HepG2 (cell line): ENCODE results near the gene CAMSAP2. TPM values are rescaled to one million over a fixed set of nuclear protein-coding genes. Genes with fewer than 3 reads are reported as not detected.

ENCODE experiments used
- ATAC-seq: fragments of 200-7000 bp; cut with Tn5 transposase; 3 replicates; pipeline ENCODE4 v1.9.1; 2020; ENCODE audit warnings: mild to moderate bottlenecking, moderate library complexity
- BruUV-seq: library from RNA; stranded (reverse); fragments of 400-500 nt; replicated peaks from 2 replicates; lab custom pipeline; 2021; lab: Mats Ljungman, UMichigan
- CTCF ChIA-PET: fragments of 300-600 bp; formaldehyde crosslinking; extraction: SDS; loops from one replicate; lab custom pipeline; 2021; ENCODE audit warnings: low total read pairs, inconsistent platforms, low intra/inter-chr PET ratio; lab: Yijun Ruan, JAX
- POLR2A ChIA-PET: fragments of 350-600 bp; sonication (Branson Sonifier 250); formaldehyde crosslinking; loops from one replicate; lab custom pipeline; 2020; ENCODE audit warnings: antibody characterized with exemption, inconsistent platforms; lab: Yijun Ruan, JAX
- DNase-seq: peaks from one replicate; pipeline ENCODE4 v3.0.0-alpha.2; 2015; ENCODE audit warnings: low spot score
- FAIRE-seq: peaks from 3 replicates; lab custom pipeline; 2011; peaks lifted over from hg19 to GRCh38; lab: Jason Lieb, UNC
- H2AFZ ChIP-seq: one replicate; pipeline ENCODE4 v1.6.1; 2011; ENCODE audit warnings: low read length, inconsistent platforms
- H3K27ac ChIP-seq: fragments of 300-600 bp; 3 replicates; pipeline ENCODE4 v1.8.0; 2011; ENCODE audit warnings: mixed run types, mild to moderate bottlenecking, mixed read lengths, low read length, inconsistent platforms; ENCODE audit not compliant: insufficient read depth; ENCODE audit errors: extremely low read length
- H3K27me3 ChIP-seq, 2 experiments: fragments of 200-600 bp in 1 of 2; 2 replicates in 1 of 2; 3 replicates in 1 of 2; pipeline versions ENCODE4 v1.6.0 to v1.8.0; 2011; ENCODE audit warnings: low read length in 2 of 2, mild to moderate bottlenecking in 2 of 2, moderate library complexity in 2 of 2, inconsistent platforms in 1 of 2; ENCODE audit not compliant: insufficient read depth in 2 of 2, control insufficient read depth in 1 of 2
- H3K36me3 ChIP-seq, 2 experiments: fragments of 200-600 bp in 1 of 2; replicated peaks in 1 of 2; 2 replicates in 1 of 2; 3 replicates in 1 of 2; pipeline versions ENCODE4 v1.5.1 to v1.8.0; 2011; ENCODE audit warnings: low read length in 2 of 2, inconsistent platforms in 1 of 2; ENCODE audit not compliant: insufficient read depth in 2 of 2, control insufficient read depth in 1 of 2
- H3K4me1 ChIP-seq: 2 replicates; pipeline ENCODE4 v1.5.1; 2012; ENCODE audit warnings: low read length, inconsistent platforms; ENCODE audit not compliant: insufficient read depth
- H3K4me2 ChIP-seq: 2 replicates; pipeline ENCODE4 v1.6.0; 2011; ENCODE audit warnings: low read depth, low read length, inconsistent platforms
- H3K4me3 ChIP-seq, 3 experiments: fragments of 200-600 bp in 1 of 3; sonication (generic), shearing (Covaris generic) in 1 of 3; replicated peaks in 1 of 3; 2 replicates each; pipeline ENCODE4 v1.5.1; 2011 to 2016; ENCODE audit warnings: low read length in 3 of 3, inconsistent platforms in 2 of 3, low read depth in 2 of 3, mild to moderate bottlenecking in 2 of 3, control low read depth in 1 of 3, mixed read lengths in 1 of 3; ENCODE audit not compliant: insufficient read depth in 1 of 3
- H3K79me2 ChIP-seq: one replicate; pipeline ENCODE4 v1.6.1; 2011; ENCODE audit warnings: low read length, inconsistent platforms; ENCODE audit not compliant: insufficient read depth
- H3K9ac ChIP-seq: 2 replicates; pipeline ENCODE4 v1.6.0; 2011; ENCODE audit warnings: mild to moderate bottlenecking, low read depth, low read length, inconsistent platforms; ENCODE audit not compliant: insufficient read depth
- H3K9me3 ChIP-seq: 2 replicates; pipeline ENCODE4 v1.5.1; 2012; ENCODE audit warnings: mild to moderate bottlenecking, low read length
- H4K20me1 ChIP-seq: 2 replicates; pipeline ENCODE4 v1.6.0; 2011; ENCODE audit warnings: inconsistent platforms, mild to moderate bottlenecking, low read length, moderate library complexity; ENCODE audit not compliant: insufficient read depth
- CERS6 ChIP-seq: sonication (generic); formaldehyde crosslinking; IDR thresholded peaks from 2 replicates; pipeline ENCODE4 v1.5.0; 2020; ENCODE audit warnings: missing genetic modification reagents
- DNMT3B ChIP-seq: conservative IDR thresholded peaks from 2 replicates; pipeline ENCODE4 v1.6.1; 2016; ENCODE audit warnings: missing biosample characterization, control low read depth
- E2F5 ChIP-seq: sonication (generic); formaldehyde crosslinking; conservative IDR thresholded peaks from 2 replicates; pipeline ENCODE4 v1.4.0; 2020; ENCODE audit warnings: missing genetic modification reagents
- FOXK1 ChIP-seq: sonication (generic); formaldehyde crosslinking; IDR thresholded peaks from 2 replicates; pipeline ENCODE4 v1.4.0; 2020; ENCODE audit warnings: low read depth, missing genetic modification reagents, borderline replicate concordance
- KDM4B ChIP-seq: sonication (generic); formaldehyde crosslinking; IDR thresholded peaks from 2 replicates; pipeline ENCODE4 v1.4.0; 2020; ENCODE audit warnings: missing genetic modification reagents
- MEIS1 ChIP-seq: sonication (generic); formaldehyde crosslinking; IDR thresholded peaks from 2 replicates; pipeline ENCODE4 v1.9.0; 2021; ENCODE audit warnings: mild to moderate bottlenecking, missing genetic modification reagents, moderate library complexity, borderline replicate concordance
- NAIF1 ChIP-seq: sonication (generic); formaldehyde crosslinking; IDR thresholded peaks from 2 replicates; pipeline ENCODE4 v1.5.0; 2020; ENCODE audit warnings: mild to moderate bottlenecking, missing genetic modification reagents, borderline replicate concordance
- NFE2L1 ChIP-seq: sonication (generic); formaldehyde crosslinking; IDR thresholded peaks from 2 replicates; pipeline ENCODE4 v1.4.0; 2020; ENCODE audit warnings: missing genetic modification reagents, mild to moderate bottlenecking, borderline replicate concordance
- NR2F2 ChIP-seq: IDR thresholded peaks from 2 replicates; pipeline ENCODE4 v1.6.1; 2012; ENCODE audit warnings: low read depth, inconsistent platforms, borderline replicate concordance
- RAD21 ChIP-seq: fragments of 450-650 bp; formaldehyde crosslinking; IDR thresholded peaks from 2 replicates; pipeline ENCODE4 v1.5.0; 2020; ENCODE audit warnings: mild to moderate bottlenecking
- SNAPC5 ChIP-seq: sonication (generic); formaldehyde crosslinking; IDR thresholded peaks from 2 replicates; pipeline ENCODE4 v1.8.1; 2023; ENCODE audit warnings: mild to moderate bottlenecking, missing genetic modification reagents, borderline replicate concordance
- ZBTB21 ChIP-seq: sonication (generic); formaldehyde crosslinking; IDR thresholded peaks from 2 replicates; pipeline ENCODE4 v1.4.0; 2020; ENCODE audit warnings: missing genetic modification reagents
- ZNF335 ChIP-seq: sonication (generic); formaldehyde crosslinking; IDR thresholded peaks from 2 replicates; pipeline ENCODE4 v1.4.0; 2020; ENCODE audit warnings: missing genetic modification reagents
- ZNF543 ChIP-seq: sonication (generic); formaldehyde crosslinking; IDR thresholded peaks from 2 replicates; pipeline ENCODE4 v1.4.0; 2020; ENCODE audit warnings: mild to moderate bottlenecking, missing genetic modification reagents
- ZZZ3 ChIP-seq: sonication (generic); formaldehyde crosslinking; IDR thresholded peaks from 2 replicates; pipeline ENCODE4 v1.4.0; 2020; ENCODE audit warnings: missing genetic modification reagents, mild to moderate bottlenecking, borderline replicate concordance
- WGBS: methylation state at CpG from one replicate; pipeline ENCODE4 v1.1.6; 2017; ENCODE audit warnings: low lambda C conversion rate; 5-methylcytosine and 5-hydroxymethylcytosine counted together
- in situ Hi-C: cut with HindIII; loops from 2 replicates; pipeline ENCODE4 v1.10.0; 2017; ENCODE audit warnings: low pct_unique_long_range_greater_than_20kb; ENCODE audit not compliant: extremely low pct_ligation_motif_present
- intact Hi-C: fragments of 100-400 bp; cut with micrococcal nuclease; formaldehyde crosslinking; loops from one replicate; pipeline ENCODE4 v1.10.0; 2022; ENCODE audit not compliant: unreplicated experiment
- polyA plus RNA-seq, 8 experiments: library from polyadenylated mRNA; depleted of rRNA in 3 of 8; stranded (reverse) in 7 of 8; unstranded in 1 of 8; fragments of >200 nt; fragmentation: Illumina TruSeq in 4 of 8; extraction: Trizol in 4 of 8; gene quantifications; 2 replicates each; pipeline versions ENCODE4 v1.2.1 to v1.2.3, GENCODE V29; 2011 to 2016; ENCODE audit warnings: low read depth in 4 of 8, missing spikeins in 1 of 8, mixed read lengths in 1 of 8; ENCODE audit not compliant: insufficient read depth in 1 of 8
- total RNA-seq, 5 experiments: library from RNA; depleted of rRNA; stranded (reverse); fragments of >200 nt; fragmentation: Illumina TruSeq; extraction: Trizol; gene quantifications; 2 replicates each; pipeline ENCODE4 v1.2.3, GENCODE V29; 2016; ENCODE audit warnings: low read depth in 1 of 5
- TF ChIP-seq, protein P1 (sequence below): sonication (generic); formaldehyde crosslinking; IDR thresholded peaks from 2 replicates; pipeline ENCODE4 v1.5.1; 2020; ENCODE audit warnings: mild to moderate bottlenecking, missing genetic modification reagents, moderate library complexity

CAMSAP2 gene
- total and polyA plus RNA-seq, 2 of the 13 experiments (the other 11 are each of a cell fraction or from before 2014, with no cell fraction given), result 3.4 to 8.2 TPM

DNA sequence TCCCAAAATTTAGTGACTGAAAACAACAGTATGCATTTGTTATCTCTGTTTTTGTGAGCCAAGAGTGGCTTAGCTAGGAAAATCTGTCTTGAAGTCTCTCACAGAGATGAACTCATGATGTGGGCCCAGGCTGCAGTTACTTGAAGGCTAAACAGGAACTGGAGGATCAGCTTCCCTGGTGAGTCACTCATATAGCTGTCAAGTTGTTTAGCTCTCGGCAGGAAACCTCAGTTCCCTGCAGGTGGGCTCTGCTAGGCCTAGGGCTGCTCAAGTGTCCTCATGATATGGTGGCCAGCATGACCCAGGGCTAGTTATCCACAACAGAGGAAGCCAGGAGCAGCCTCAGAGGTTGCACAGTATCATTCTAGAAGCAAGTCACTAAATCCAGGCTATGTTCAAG lies 38.8 kb upstream of the CAMSAP2 start (continued):
- TF ChIP-seq, protein P1, sequence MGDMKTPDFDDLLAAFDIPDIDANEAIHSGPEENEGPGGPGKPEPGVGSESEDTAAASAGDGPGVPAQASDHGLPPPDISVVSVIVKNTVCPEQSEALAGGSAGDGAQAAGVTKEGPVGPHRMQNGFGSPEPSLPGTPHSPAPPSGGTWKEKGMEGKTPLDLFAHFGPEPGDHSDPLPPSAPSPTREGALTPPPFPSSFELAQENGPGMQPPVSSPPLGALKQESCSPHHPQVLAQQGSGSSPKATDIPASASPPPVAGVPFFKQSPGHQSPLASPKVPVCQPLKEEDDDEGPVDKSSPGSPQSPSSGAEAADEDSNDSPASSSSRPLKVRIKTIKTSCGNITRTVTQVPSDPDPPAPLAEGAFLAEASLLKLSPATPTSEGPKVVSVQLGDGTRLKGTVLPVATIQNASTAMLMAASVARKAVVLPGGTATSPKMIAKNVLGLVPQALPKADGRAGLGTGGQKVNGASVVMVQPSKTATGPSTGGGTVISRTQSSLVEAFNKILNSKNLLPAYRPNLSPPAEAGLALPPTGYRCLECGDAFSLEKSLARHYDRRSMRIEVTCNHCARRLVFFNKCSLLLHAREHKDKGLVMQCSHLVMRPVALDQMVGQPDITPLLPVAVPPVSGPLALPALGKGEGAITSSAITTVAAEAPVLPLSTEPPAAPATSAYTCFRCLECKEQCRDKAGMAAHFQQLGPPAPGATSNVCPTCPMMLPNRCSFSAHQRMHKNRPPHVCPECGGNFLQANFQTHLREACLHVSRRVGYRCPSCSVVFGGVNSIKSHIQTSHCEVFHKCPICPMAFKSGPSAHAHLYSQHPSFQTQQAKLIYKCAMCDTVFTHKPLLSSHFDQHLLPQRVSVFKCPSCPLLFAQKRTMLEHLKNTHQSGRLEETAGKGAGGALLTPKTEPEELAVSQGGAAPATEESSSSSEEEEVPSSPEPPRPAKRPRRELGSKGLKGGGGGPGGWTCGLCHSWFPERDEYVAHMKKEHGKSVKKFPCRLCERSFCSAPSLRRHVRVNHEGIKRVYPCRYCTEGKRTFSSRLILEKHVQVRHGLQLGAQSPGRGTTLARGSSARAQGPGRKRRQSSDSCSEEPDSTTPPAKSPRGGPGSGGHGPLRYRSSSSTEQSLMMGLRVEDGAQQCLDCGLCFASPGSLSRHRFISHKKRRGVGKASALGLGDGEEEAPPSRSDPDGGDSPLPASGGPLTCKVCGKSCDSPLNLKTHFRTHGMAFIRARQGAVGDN (CRISPR knock-in tag), result no peak
- TF ChIP-seq E2F5 (CRISPR knock-in tag) (no peak), FOXK1 (no peak), NR2F2 (no peak), CERS6 (CRISPR knock-in tag) (no peak)

DNA sequence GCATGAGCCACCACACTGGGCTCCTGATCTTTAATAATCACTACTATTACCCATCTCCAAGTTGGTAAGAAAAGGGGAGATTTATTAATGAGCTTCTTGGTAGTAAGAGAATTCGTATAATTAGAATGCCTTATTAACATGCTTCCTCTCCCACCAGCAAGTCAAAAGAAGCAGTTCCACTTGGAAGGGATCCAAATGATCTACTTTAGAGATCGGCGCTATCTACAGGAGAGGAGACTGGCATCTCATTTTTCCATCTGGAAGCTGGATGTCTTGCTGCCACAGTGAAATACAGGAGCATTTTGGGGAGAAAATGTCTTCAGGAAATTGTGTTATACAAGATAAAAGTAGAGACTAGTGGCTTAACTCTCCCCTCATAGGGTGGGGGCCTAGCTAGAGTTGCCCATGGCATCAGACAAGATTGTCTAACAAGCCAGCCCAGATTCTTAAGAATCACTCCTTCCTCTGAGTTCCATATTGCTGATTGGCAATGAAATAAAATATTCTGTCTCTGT lies 33.6 kb upstream of the CAMSAP2 start:
- no TSS peak for BruUV-seq
- Histone ChIP-seq H4K20me1 (no peaks in the 10 kb centered on the region), H3K4me1 (no peaks in the 10 kb centered on the region), H3K9ac (no peak overlapping the region), H3K79me2 (no peaks in the 10 kb centered on the region), H3K36me3 (no peaks in the 10 kb centered on the region), H3K27me3 (no peaks in the 10 kb centered on the region), H2AFZ (no peak overlapping the region), H3K9me3 (no peaks in the 10 kb centered on the region), H3K4me3 (no peak overlapping the region), H3K4me2 (no peak overlapping the region), H3K27ac (no peak overlapping the region)
- FAIRE-seq (no peak), DNase-seq (no peak), ATAC-seq (no peak)
- TF ChIP-seq NFE2L1, result no peak
- no peak for TF ChIP-seq ZNF335
- TF ChIP-seq DNMT3B (CRISPR knock-in tag), result no peak
- no peak for TF ChIP-seq NAIF1 (CRISPR knock-in tag)
- TF ChIP-seq ZBTB21 (CRISPR knock-in tag), result no peak
- TF ChIP-seq RAD21 (CRISPR knock-in tag), result no peak
- TF ChIP-seq MEIS1 (CRISPR knock-in tag), result no peak
- no peak for TF ChIP-seq SNAPC5 (CRISPR knock-in tag)
- no peak for TF ChIP-seq KDM4B (CRISPR knock-in tag)
- TF ChIP-seq ZZZ3 (CRISPR knock-in tag), result no peak
- no peak for TF ChIP-seq ZNF543 (CRISPR knock-in tag)
- WGBS, result 78% methylated on average over 3 of the region's 3 CpGs
- POLR2A ChIA-PET, result no interaction called here
- intact Hi-C loops (no loop called here), in situ Hi-C loops (no loop called here)
- CTCF ChIA-PET, result no interaction called here
